Stimulated activated CD4-positive, alpha-beta T cell treated with anti-CD3 and anti-CD28 coated beads, TNF-alpha, amount 100 ng/mL, for 48 hours (primary cell): ENCODE data around the gene SPEM2.
"Not testable (repeated sequence)": the region's sequence is repeated elsewhere in the genome, so short reads cannot be mapped to it uniquely, and the experiment has no call there.

Experiments
- DNase-seq, 3 donors: peaks; one replicate each; pipeline ENCODE4 v3.0.0-alpha.2; 2020; ENCODE audit warnings: low read depth in 3 of 3

The SPEM2 gene

DNA sequence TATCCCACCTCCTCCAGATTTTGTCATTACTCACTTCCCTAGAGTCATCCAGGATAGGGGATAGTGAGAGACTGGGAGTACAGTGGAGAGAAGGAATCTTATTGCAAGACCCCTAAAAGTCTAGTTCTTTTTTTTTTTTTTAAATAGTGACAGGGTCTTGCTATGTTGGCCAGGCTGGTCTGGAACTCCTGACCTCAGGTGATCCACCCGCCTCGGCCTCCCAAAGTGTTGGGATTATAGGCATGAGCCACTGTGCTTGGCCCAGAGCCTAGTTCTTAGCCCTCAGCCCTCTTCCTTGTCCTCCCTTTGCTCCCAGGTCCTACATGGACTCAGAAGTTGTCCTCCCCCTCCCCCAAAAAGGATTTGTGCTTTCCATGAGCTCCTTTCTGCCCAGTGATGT lies 16.7 kb downstream of the SPEM2 start:
- DNase-seq: no peak

DNA sequence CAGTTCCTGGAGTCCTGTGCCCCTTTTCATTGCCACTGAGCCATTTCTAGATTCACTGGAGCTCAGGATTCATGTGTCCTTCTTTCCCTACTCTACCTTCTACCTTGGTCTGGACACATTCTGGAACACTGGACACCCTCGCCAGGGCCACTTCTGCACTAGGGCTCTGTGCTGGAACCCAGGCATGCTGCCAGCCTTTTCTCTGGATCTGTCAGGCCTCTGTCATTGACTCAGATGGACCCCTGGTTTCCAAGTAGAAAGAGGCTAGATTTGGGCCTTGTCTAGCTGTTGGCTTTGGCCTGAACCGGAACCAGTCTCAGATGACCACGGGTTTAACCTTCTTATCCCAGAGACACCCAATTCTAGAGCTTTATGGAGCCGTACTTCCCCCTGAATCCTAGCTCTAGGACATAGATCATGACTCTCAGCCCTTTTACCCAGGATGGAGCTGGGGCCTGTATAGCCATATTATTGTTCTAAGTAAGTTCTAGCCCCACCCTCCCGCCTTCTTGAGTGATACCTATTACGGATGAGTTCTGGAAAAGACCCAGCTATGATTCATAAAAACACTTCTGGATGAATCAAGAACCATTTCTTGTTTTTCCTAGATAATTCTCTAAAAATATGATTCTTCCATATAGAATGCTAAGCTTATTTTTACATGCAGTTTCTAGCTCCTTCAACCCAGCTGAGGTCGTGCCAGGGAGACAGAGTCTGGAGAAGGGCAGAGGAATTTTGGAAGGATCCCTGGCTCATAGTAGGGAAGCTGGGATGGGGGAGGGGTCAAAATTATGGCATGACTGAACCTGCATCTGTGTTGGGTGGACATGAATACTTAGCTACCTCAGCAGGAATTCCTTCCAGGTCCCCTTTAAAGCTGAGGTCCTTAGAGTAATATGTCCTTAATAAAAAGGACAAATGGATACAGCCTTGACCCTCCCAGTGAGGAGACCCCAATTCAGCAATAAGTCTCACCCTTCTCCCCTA lies 18.4 kb downstream of the SPEM2 start:
- DNase-seq: no peak

DNA sequence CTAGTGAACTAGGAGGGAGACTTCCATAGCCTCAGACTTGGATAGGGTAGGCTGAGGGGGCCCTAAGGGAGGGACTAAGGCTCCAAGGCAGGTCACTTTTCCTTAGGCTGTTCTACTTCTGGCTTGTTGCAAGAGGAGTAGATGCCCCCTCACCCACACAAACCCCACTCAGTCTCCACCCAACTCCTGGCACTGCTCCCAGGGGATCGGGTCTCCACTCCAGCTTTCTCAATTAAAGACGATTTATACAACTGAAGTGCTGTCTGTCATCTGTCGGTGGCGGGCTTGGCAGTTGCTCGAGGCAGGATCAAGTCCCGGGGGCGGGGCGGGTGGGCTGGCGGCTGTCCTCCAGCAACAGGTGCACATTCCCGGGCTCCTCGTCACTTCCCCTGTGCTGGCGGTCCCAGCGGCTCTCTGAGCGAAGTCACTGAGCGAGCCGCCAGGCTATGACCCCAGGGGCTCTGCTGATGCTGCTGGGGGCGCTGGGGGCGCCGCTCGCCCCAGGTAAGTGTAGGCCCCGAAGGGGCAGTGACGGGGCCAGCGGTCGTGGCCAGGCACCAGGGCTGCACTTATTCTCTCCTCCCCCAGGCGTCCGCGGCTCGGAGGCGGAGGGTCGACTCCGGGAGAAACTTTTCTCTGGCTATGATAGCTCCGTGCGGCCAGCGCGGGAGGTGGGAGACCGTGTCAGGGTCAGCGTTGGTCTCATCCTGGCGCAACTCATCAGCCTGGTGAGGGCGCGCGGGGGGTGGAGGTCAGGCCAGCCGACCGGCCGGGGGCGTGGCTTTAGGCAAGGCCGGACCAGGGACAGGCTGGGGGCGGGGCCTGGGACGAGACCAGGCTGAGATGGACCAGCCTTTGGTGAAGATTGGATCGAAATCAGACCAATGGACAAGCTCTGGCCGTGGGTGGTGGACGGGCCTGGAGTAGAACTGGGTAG lies 19.5 kb downstream of the SPEM2 start, which contains the start of gene CHRNB1:
Gene CHRNB1, plus strand, starts transcription at position 380 of the 937 bp plus-strand sequence. Its CDS starts 67 bp downstream, at position 447.
- no peak for DNase-seq

DNA sequence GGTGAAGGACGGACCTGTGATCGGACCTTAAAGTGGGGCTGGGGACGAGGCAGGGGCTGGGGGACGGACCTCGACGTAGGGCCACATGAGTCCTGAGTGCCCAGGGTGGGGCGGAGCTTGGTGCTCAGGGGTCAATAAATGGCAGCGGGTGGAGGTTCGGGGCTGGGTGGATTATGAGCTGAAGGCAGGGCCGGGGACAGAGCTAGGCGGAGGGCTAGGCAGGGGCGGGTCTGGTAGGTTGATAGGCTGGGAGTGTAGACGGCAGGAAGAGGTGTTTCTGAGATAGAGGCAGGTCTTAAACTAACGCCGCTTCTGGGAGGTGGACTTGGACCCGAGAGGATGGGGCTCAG lies 20.2 kb downstream of the SPEM2 start:
- DNase-seq: no peak

DNA sequence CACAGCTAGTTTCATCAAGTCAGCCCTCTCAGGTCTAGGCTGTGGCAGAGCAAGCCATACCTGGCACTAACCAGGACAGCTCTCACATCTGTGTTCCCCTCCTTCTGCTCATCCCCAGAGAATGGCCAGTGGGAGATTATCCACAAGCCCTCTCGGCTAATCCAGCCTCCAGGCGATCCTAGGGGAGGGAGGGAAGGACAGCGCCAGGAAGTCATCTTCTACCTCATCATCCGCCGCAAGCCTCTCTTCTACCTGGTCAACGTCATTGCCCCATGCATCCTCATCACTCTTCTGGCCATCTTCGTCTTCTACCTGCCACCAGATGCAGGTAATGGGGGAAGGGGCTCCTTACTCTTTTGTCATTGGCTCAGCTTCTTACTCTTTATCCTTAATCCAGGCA lies 23.0 kb downstream of the SPEM2 start:
- no peak for DNase-seq

DNA sequence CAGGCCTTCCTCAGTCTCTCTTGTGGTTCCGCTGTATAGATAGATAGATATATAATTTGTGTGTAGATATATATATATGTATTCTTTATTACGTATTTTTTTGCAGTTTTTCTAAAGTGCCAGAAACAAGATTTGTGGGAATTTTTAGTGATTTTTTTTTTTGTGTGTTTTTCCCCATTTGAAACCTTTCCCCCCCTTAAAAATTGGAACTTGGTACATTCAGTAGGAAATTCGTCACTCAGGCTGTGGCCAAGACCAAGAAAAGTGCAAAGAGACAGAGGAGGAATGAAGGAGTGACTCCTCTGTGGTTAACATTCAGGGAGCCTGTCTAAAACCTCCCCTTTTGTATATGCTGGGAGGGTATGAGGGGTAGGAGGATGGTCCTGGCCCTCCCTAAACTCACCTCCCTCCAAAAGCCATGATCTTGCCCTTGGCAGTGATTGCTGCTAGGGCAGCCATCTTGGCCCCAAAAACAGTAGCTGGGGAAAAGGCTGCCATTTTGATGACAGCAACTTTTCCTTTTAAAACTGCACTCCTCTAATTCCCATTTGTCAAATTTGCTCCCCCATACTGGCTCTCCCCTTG lies 34.6 kb downstream of the SPEM2 start:
- DNase-seq: no peak

DNA sequence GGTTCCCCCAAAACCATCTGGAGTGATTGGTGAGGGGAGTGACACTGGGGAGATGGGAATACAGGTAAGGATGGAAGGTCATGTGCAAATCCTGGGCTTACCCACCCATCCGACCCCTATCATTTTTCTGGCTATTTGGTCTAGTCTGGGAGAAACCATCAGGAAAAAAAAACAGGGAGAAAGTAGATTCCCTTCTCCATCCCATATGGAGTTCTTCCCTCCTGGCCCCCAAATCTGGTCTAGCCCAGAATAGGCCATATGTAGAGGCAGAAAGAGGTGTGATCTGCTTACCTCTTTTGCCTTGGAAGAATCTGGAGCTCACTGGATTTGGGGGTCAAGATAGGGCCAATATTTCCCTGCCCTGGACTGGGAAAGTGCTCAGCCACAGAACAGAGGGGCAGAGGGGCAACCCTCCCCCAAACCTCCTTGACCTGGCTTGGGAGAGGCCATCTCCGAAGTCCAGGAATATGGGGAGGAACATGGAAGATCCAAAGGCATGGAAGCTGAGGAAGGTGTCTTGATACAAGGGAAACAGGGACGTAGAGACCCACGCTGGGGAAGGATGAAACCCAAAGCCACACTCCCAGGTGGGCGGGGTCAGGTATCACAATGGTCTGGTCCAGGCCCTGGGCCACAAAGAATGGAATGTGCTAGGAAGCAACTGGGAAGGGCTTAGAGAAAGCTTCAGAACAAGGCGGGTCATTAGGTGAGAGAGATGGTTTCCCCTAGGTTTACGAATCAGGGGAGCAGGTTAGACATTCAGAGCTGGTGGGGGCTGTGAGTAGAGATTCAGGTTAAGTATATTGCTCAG lies 35.6 kb downstream of the SPEM2 start:
- no peak for DNase-seq

DNA sequence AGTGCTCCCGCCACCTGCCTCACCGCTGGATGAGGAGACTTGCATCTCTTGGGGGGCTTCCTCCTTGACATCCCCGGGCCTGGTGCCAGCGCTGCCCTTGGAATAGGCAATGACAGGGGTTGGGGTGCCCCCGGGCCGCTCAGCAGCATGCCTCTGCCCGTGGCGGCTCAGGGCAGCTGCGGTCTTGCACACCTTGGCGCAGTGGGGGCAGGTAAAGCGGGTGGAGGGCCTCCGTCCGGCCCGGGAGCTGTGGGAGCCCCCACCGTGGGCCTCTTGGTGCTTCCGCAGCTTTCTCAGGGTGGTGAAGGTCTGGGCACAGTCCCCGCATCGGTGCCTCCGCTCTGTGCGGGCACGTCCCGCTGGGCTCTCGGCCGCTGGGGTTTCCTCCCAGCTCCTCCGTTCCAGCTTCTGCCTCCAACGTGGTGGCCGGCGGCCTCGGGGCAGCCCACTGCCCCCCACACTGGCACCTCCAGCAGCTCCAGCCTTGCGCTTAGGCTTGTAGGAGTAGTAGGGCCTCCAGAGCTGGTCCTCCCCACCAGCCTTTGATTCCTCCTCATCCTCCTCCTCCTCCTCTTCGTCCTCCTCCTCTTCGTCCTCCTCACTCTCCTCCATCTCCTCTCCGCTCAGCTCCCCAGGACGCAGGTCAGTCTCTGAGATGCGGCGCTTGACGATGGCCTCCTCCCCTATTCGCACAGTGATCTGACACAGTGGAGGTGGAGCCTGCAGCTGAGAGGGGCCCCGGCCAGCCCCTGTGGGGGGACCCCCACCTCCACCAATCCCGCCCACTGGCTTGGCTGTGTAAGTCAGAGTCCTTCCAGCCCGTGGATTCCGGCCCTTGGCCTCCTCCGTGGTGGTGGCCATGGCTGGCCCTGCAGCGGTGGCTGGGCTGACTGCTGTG lies 37.3 kb downstream of the SPEM2 start:
- DNase-seq: no peak

DNA sequence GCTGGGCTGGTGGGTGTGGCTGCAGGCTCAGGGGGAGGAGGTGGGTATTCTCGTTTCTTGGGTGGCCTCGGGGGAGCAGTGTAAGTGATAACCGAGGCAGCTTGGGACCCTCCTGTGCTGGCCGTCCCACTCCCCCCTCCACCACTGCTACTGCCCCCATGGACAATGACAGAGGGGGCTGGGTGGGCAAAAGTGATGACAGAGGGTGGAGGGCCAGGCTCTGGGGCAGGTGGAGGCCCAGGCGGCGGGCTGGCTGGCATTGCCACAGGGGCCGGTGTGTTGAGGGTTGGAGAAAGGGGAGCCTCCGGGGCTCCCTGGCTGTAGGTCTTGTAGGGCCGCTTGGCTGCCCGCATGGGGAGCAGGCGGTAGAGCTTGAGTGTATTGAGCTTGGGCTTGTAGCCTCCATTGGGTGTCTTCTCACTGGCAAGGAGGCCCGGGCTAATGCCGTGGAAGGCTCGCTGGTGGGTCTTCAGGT lies 38.0 kb downstream of the SPEM2 start:
- no peak for DNase-seq

DNA sequence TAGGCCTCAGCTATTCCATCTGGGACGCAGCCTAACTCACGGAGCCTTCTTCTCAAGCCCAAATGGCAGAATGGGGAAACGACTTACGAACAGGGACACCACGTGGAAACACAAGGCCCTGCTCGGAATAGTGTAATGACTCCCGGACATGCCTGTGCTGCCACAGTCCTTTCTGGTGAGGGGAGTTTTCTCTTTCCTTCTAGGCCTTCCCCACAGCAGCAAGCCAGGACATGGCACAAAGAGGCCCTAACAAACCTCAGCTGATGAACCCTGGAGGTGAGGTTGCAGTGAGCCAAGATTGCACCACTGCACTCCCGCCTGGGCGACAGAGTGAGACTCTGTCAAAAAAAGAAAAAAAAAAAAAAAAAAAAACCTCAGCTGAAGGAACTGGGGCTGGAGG lies 38.7 kb downstream of the SPEM2 start:
- DNase-seq: no peak

DNA sequence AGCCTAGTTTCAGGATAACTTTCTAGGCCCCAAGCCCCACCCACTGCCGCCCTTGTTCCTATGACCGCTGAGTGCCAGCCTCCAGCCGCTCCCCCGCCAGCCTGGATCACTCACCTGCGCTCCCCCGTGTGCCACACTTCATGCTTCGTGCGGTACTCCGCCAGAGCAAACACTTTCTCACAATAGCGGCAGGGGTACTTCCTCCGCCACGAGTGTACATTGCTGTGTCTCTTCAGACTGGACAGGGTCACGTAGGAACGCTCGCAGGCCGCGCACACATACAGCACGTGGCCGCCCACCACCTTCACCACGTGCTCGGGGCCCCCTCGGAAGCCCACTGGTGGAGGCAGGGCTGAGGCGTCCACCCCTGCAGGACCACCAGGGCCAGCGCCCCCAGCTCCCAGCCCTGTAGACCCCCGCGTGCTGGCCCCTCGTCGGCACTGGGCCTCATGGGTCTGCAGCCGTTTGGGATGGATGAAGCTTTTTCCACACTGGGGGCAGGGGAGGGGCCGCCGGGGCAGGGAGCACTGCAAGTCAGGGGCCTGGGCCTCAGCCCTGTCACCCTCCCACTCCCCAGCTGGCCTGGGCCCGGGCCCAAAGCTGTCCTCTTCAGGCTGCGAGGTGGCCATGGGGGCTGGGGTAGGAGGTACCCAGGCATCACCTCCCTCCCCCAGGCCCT lies 40.3 kb downstream of the SPEM2 start:
- no peak for DNase-seq

DNA sequence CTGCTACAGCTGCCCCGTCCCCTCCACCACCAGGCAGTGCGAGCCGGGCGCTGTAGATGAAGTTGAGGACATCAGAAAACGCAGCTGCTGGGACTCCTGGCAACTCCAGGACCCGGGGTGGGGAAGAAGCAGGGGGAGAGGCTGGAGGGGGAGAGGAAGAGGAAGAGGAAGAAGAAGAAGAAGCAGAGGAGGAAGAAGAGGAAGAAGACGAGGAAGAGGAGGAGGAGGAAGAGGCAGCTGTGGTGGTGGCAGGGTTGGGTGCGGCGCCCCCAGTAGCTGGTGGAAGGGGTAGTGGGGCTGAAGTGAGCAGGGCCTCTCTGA lies 40.9 kb downstream of the SPEM2 start:
- no peak for DNase-seq

DNA sequence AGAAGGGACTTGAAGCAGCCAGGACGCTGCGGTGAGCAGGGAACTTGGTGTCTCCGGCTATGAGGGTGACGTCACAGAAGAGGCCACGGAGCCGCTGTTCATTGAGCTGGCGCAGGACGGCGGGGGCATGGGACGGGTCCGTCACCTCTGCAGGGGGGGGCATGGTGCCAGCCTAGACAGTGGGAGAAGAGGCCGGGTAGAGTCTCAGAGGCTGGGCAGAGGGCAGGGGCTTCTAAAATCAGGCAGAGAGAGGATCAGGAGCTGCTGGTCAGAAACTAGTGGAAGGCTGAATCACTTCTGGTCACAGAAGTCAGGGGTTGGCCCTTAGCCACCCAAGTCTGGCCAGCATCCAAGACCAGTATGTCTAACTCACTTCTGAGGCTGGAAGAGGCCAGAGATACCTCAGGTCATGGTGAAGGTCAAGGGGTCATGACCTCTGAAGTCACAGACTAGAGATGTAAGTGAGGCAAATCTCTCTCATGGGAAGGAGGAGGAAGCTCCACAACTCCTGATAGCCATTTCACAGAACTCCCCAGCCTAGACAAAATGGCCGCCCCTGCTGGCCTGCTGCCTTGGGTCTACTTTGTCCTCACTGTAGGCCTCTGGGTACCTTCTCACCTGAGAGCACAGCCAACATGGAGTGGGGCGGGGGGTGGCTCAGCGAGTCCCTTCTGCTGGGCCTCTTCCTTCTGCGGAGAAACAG lies 41.4 kb downstream of the SPEM2 start:
- no peak for DNase-seq

DNA sequence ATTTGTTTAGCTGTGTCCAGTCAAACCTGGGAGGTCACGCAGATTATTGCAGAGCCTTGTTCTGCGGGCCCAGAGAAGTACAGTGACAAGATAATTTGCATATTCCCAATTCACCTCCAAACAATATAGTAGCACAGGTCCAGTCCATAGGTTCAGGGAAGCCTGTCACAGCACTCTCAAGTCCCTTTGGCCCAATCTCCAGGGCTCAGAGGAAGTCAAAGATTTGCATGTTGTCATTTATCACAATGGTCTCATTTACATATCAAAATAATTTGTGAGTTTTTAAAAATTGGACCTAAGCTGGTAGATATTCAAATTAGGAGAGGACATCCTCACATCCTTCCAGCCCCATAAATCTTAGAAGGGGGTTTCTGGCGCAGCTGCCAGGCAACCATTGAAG lies 42.1 kb downstream of the SPEM2 start:
- DNase-seq: no peak

DNA sequence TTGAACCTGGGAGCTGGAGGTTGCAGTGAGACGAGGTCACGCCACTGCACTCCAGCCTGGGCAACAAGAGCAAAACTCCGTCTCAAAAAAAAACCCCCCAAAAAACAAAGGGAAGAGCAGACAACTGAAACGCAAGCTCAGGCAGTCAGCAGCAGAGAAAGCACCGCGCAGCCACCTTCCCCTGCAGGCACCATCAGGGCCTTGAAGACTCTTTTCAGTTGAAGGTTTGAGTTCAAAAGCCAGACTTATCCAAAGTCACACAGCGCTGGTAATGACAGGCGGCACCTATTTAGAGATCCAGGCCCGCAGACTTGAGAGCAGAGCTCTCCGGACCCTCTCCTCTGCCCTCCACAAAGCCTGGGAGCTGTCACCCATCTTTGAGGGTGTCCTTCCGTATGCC lies 42.9 kb downstream of the SPEM2 start:
- no peak for DNase-seq

DNA sequence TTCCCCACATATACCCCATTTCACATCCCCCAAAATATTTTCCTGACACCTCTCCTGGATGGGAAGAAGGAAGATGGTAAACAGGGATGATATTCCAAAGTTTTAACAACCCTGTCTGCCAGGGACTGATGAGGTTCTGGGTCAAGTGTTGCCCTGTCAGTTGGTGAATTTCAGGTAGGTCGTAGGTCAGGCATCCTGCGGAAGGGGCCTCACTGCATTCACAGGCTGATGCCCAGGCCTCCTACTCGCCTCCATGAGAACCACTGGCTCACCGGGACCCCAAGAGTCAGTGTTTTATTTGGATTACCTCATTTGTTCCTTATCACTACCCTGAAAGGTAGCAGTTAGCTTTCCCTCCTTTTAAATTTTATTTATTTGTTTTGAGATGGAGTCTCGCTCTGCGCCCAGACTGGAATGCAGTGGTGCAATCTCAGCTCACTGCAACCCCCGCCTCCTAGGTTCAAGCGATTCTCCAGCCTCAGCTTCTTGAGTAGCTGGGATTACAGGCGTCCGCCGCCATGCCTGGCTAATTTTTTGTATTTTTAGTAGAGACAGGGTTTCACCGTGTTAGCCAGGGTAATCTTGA lies 43.5 kb downstream of the SPEM2 start:
- no peak for DNase-seq

DNA sequence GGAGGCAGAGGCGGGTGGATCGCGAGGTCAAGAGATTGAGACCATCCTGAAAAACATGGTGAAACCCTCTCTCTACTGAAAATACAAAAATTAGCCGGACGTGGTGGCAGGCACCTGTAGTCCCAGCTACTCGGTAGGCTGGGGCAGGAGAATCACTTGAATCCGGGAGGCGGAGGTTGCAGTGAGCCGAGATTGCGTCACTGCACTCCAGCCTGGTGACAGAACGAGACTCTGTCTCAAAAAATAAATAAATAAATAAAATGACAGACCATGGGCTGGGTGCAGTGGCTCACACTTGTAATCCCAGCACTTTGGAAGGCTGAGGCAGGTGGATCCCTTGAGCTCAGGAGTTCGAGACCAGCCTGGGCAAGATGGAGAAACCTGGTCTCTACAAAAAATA lies 44.4 kb downstream of the SPEM2 start:
- not testable (repeated sequence) for DNase-seq

DNA sequence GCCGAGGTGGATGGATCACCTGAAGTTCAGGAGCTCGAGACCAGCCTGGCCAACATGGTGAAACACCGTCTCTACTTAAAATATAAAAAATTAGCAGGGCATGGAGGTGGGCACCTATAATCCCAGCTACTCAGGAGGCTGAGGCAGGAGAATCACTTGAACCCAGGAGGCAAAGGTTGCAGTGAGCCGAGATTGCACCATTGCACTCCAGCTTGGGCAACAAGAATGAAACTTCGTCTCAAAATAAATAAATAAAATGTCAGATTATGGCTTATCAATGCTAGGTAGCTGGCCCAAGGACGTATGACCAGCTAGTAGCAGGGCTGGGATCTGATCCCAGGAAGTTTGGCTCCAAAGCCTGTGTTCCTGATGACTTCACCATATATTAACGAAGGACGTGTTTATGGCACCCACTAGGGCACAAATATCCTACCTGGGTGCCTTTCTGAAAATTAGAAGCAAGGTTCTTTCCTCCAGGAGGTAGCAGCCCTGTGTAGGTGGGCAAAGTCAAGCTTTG lies 45.1 kb downstream of the SPEM2 start:
- DNase-seq: not testable (repeated sequence)
